Gastroesophageal sphincter (tissue), 3 donors: ENCODE results near the gene PRCP.

Experiments
- CTCF ChIP-seq, 4 experiments: fragments of 200-600 bp in 2 of 4; fragments of 450-650 bp in 2 of 4; sonication (generic) in 1 of 4; IDR thresholded peaks; one replicate each; pipeline ENCODE4 v1.5.1; 2017 to 2019; ENCODE audit warnings: antibody characterized with exemption in 4 of 4, mild to moderate bottlenecking in 2 of 4, moderate library complexity in 2 of 4
- EP300 ChIP-seq: sonication (generic); formaldehyde crosslinking; IDR thresholded peaks from one replicate; pipeline ENCODE4 v1.6.1; 2017; ENCODE audit warnings: antibody characterized with exemption, mild to moderate bottlenecking
- POLR2A ChIP-seq, 2 donors: fragments of 450-650 bp; IDR thresholded peaks; one replicate each; pipeline ENCODE4 v1.6.1; 2017; ENCODE audit warnings: antibody characterized with exemption in 2 of 2, mild to moderate bottlenecking in 2 of 2, moderate library complexity in 1 of 2
- POLR2AphosphoS5 ChIP-seq: sonication (generic); formaldehyde crosslinking; IDR thresholded peaks from one replicate; pipeline ENCODE4 v1.6.1; 2017; ENCODE audit warnings: antibody characterized with exemption

GRCh38 chr11:82898241-82898640 is 2.0 kb downstream of the PRCP start:
- TF ChIP-seq CTCF (IDR thresholded peaks at IDR 0.05) (no peak), POLR2A (IDR thresholded peaks at IDR 0.05) (no peak), EP300 (no peak), POLR2AphosphoS5 (no peak)
